CD4-positive, alpha-beta T cell (primary cell): ENCODE data around the gene DNASE1. TPM values are rescaled to one million over a fixed set of nuclear protein-coding genes. Genes with fewer than 3 reads are reported as not detected.

Experiments
- ATAC-seq: fragments of 200-7000 bp; cut with Tn5 transposase; one replicate; pipeline ENCODE4 v1.10.0; 2022; ENCODE audit warnings: mild to moderate bottlenecking; ENCODE audit not compliant: poor library complexity
- CTCF ChIA-PET: fragments of 350-600 bp; sonication (Branson Sonifier 250); formaldehyde crosslinking; loops from one replicate; lab custom pipeline; 2021; ENCODE audit warnings: antibody characterized with exemption, inconsistent platforms; lab: Charles Lee
- POLR2A ChIA-PET: fragments of 350-600 bp; sonication (Branson Sonifier 250); formaldehyde crosslinking; loops from one replicate; lab custom pipeline; 2021; ENCODE audit warnings: antibody characterized with exemption, inconsistent platforms; lab: Charles Lee
- DNase-seq, 14 experiments: peaks; one replicate each; pipeline ENCODE4 v3.0.0-alpha.2; 2013 to 2020; ENCODE audit warnings: mixed read lengths in 2 of 14
- H3K27ac ChIP-seq, 2 donors: one replicate each; pipeline versions ENCODE4 v1.5.1 to v1.7.0; 2013; ENCODE audit warnings: low read length in 2 of 2, low read depth in 1 of 2, mild to moderate bottlenecking in 1 of 2
- H3K27me3 ChIP-seq, 2 experiments: 1 replicate in 1 of 2; 2 replicates in 1 of 2; pipeline versions ENCODE4 v1.6.1 to v1.7.0; 2013; ENCODE audit warnings: low read length in 2 of 2, control low read depth in 1 of 2, mild to moderate bottlenecking in 1 of 2, moderate library complexity in 1 of 2; ENCODE audit not compliant: insufficient read depth in 2 of 2, control insufficient read depth in 1 of 2
- H3K36me3 ChIP-seq: one replicate; pipeline ENCODE4 v1.6.1; 2013; ENCODE audit warnings: low read length, control low read depth; ENCODE audit not compliant: insufficient read depth
- H3K4me1 ChIP-seq: one replicate; pipeline ENCODE4 v1.6.1; 2013; ENCODE audit warnings: low read length, control low read depth; ENCODE audit not compliant: insufficient read depth
- H3K4me3 ChIP-seq: one replicate; pipeline ENCODE4 v1.5.1; 2013; ENCODE audit warnings: mild to moderate bottlenecking, low read length, moderate library complexity
- H3K9me3 ChIP-seq, 2 experiments: 1 replicate in 1 of 2; 2 replicates in 1 of 2; pipeline versions ENCODE4 v1.6.1 to v1.7.0; 2013; ENCODE audit warnings: low read length in 2 of 2, mild to moderate bottlenecking in 2 of 2, control low read depth in 1 of 2, moderate library complexity in 1 of 2; ENCODE audit not compliant: control insufficient read depth in 1 of 2, insufficient read depth in 1 of 2
- H3K27ac Mint-ChIP-seq: one replicate; pipeline ENCODE4 v1.8.0; 2020; ENCODE audit warnings: mixed read lengths
- H3K27me3 Mint-ChIP-seq: one replicate; pipeline ENCODE4 v1.8.0; 2021; ENCODE audit warnings: mixed read lengths
- H3K36me3 Mint-ChIP-seq: one replicate; pipeline ENCODE4 v1.8.0; 2021; ENCODE audit warnings: low read depth, mixed read lengths
- H3K4me1 Mint-ChIP-seq: one replicate; pipeline ENCODE4 v1.8.0; 2021; ENCODE audit warnings: low read depth, mixed read lengths
- H3K4me3 Mint-ChIP-seq: one replicate; pipeline ENCODE4 v1.8.0; 2020; ENCODE audit warnings: mild to moderate bottlenecking, mixed read lengths
- H3K9me3 Mint-ChIP-seq: one replicate; pipeline ENCODE4 v1.8.0; 2020; ENCODE audit warnings: mixed read lengths
- intact Hi-C, 2 experiments: fragments of 100-400 bp; cut with DNase I in 1 of 2; cut with micrococcal nuclease in 1 of 2; formaldehyde crosslinking; loops; one replicate each; pipeline versions ENCODE4 v1.15.1 to v1.9.0; 2023 to 2025; cut with DNase I, micrococcal nuclease
- total RNA-seq, 174 experiments: library from RNA in 2 of 174; stranded (reverse) in 2 of 174; gene quantifications; one replicate each; pipeline ENCODE4 v1.2.3 and lab custom pipeline; 2021 to 2026
- TF ChIP-seq, protein P1 (sequence below): fragments of 200-600 bp; IDR thresholded peaks from one replicate; pipeline ENCODE4 v1.8.0; 2022; ENCODE audit warnings: antibody characterized with exemption, mild to moderate bottlenecking

The DNASE1 gene
- total RNA-seq, 2 experiments from 2014 or later = 9.5 to 10.4 TPM

DNA sequence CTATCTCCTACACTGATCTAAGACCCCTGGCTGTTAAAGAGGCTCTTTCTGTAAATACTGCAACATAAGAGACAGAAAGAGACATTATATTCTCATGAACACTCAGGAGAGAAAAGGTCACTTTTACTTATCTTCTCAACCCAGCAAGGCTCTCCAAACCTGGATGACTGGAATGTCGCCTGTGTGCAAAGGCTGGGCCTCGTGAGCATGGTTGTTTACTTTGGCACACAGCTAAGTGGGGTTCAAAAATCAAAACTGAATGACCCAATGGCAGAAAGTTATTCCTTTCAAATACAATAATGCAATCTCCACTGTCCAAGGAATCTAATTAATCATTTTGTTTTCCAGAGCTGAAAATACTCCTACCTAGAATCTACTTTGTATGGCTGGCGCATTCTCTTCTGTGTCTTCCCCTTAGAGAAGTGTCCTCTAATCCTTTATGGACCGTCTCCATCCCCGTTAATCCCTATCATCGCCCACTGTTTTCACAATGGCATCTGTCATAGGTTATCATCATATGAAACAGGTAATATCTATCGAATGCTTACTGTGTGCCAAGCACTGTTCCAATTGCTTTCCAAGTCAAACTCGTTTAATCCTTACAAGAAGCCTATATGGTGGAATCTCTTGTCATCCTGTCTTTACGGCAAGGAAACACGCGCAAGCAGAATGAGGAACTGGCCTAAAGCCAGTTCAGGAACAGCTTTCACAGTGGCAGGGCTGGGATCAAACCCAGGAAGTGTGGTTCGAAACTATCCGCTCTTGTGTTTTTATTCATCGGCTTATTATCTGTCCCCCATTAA lies 44.4 kb upstream of the DNASE1 start:
- H3K4me3 ChIP-seq = peak overlapping the region; percentile 95
- Mint-ChIP-seq H3K27ac (peak overlapping the region; percentile 90), H3K36me3 (peaks cover 23% of the 10 kb centered on the region), H3K27me3 (no peaks in the 10 kb centered on the region), H3K9me3 (no peaks in the 10 kb centered on the region), H3K4me1 (peaks cover 43% of the 10 kb centered on the region), H3K4me3 (peak overlapping the region; percentile 98)
- intact Hi-C loops = loop anchor here (2.0 to 5.0 kb wide), 6 partner anchors 31 to 327 kb away; partner anchors contain the start of genes CREBBP (in 1 of the 2), NLRC3 (in 1 of the 2), TRAP1 (in 1 of the 2) and ZNF263 (in 1 of the 2)
- CTCF ChIA-PET = no interaction called here
- H3K27me3 ChIP-seq = no peaks in the 10 kb centered on the region
- DNase-seq (peak in 1 of 14 experiments; percentile 31), ATAC-seq (no peak)
- no peaks in the 10 kb centered on the region for H3K9me3 ChIP-seq
- TF ChIP-seq, protein P1, sequence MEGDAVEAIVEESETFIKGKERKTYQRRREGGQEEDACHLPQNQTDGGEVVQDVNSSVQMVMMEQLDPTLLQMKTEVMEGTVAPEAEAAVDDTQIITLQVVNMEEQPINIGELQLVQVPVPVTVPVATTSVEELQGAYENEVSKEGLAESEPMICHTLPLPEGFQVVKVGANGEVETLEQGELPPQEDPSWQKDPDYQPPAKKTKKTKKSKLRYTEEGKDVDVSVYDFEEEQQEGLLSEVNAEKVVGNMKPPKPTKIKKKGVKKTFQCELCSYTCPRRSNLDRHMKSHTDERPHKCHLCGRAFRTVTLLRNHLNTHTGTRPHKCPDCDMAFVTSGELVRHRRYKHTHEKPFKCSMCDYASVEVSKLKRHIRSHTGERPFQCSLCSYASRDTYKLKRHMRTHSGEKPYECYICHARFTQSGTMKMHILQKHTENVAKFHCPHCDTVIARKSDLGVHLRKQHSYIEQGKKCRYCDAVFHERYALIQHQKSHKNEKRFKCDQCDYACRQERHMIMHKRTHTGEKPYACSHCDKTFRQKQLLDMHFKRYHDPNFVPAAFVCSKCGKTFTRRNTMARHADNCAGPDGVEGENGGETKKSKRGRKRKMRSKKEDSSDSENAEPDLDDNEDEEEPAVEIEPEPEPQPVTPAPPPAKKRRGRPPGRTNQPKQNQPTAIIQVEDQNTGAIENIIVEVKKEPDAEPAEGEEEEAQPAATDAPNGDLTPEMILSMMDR = no peak
- H3K4me1 ChIP-seq = peaks cover 35% of the 10 kb centered on the region
- no peak overlapping the region for H3K27ac ChIP-seq
- peaks cover 3% of the 10 kb centered on the region for H3K36me3 ChIP-seq
- POLR2A ChIA-PET = no interaction called here

DNA sequence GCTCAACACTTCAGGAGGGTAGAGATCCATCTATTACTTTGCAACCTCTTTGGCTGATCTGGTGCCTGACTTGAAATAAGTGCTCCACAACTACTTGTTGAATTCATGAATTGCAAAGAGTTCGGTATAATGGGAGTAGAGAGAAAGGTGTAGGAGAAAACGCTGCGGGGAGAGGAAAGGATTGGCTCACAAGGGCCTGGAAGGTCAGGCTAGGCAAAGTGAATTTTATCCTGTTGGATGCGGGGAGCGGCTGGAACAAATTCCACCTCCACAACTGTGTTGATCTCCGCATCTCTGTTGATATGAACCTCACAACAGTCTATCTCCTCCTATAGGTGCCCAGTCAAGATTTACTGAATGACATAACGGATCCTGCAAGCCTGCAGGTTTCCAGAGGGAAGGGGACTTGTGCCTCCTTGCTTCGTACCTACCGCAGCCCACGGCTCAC lies 43.8 kb upstream of the DNASE1 start:
- Histone ChIP-seq H3K27ac (peak overlapping the region; percentile 80 to 86), H3K27me3 (no peaks in the 10 kb centered on the region), H3K36me3 (peaks cover 3% of the 10 kb centered on the region), H3K9me3 (no peaks in the 10 kb centered on the region), H3K4me1 (peaks cover 37% of the 10 kb centered on the region), H3K4me3 (peak overlapping the region; percentile 95)
- Mint-ChIP-seq H3K27me3 (no peaks in the 10 kb centered on the region), H3K36me3 (peaks cover 27% of the 10 kb centered on the region), H3K4me3 (peak overlapping the region; percentile 98), H3K27ac (peak overlapping the region; percentile 90), H3K9me3 (no peaks in the 10 kb centered on the region), H3K4me1 (peaks cover 49% of the 10 kb centered on the region)
- TF ChIP-seq, protein P1 = no peak
- ATAC-seq = no peak
- intact Hi-C loops = loop anchor here (2.0 to 5.0 kb wide), 5 partner anchors 32 to 328 kb away; partner anchors contain the start of genes CREBBP (in 1 of the 2), NLRC3 (in 1 of the 2), TRAP1 (in 1 of the 2) and ZNF263 (in 1 of the 2)
- DNase-seq = no peak
- ChIA-PET POLR2A (no interaction called here), CTCF (no interaction called here)

DNA sequence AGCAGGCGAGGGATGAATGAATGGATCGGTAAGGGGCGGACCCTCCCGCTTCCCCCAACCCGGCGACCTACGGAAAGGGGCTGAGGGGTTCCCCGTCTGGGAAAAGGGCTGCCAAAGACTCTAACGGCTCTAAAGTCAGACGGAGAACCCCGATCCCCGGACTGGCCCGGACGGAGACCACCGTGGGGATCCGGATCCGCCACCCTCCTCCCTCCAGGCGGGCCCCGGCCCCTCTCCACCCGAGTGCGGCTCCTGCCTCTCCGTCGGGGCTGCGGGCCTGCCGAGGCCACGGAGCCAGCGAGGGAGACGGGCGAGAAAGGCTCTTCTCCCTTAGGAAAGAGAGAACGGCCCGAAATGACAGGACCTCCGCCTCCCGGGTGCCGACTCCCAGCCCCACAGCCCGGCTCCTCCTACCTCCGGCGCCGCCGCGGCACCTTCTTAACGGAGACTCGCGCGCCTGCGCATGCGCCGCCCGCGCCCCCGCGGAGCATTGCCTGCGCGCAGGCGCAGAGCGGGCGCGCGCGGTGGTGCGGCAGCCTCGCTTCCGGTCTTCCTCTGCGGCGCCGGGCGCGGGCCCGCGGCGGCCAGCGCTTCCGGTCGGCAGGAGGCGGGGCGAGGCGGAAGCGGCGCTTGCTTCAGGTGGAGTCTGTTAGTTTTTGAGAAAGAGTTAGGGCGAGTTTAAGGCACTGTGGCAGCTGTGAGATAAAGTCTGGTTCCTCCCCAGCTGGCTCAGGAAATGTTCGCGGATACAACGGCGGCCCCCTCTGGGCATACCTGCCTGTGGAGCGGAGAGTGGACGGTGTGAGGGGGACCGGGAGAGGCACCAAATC lies 43.1 kb upstream of the DNASE1 start, which contains the start of gene SLX4:
Gene SLX4, minus strand, starts transcription at position 461 of the 830 bp plus-strand sequence. CDS start 2,642 bp downstream, outside the sequence.
- peak; percentile 86 for ATAC-seq
- ChIA-PET POLR2A (interaction anchor here (0.8 to 1.2 kb wide), 9 partner anchors 11 to 477 kb away, joined by 3 to 6 read pairs (median 3); partner anchors contain the start of genes ZNF174, ZNF213, ZNF263 and ZSCAN32), CTCF (interaction anchor here (1.0 to 1.2 kb wide), 2 partner anchors 15 to 642 kb away, joined by 3 to 5 read pairs; no protein-coding TSS in a partner anchor)
- H3K27ac Mint-ChIP-seq = peak within 1 kb of the TSS; percentile 90
- no peaks in the 10 kb centered on the region for H3K27me3 Mint-ChIP-seq
- TF ChIP-seq, protein P1 = no peak
- peaks cover 3% of the 10 kb centered on the region for H3K36me3 ChIP-seq
- H3K4me1 ChIP-seq = peaks cover 37% of the 10 kb centered on the region
- no peaks in the 10 kb centered on the region for H3K9me3 ChIP-seq
- peak within 1 kb of the TSS; percentile 95 for H3K4me3 ChIP-seq
- H3K36me3 Mint-ChIP-seq = peaks cover 27% of the 10 kb centered on the region
- H3K9me3 Mint-ChIP-seq = no peaks in the 10 kb centered on the region
- no peaks in the 10 kb centered on the region for H3K27me3 ChIP-seq
- intact Hi-C loops = loop anchor here (2.0 to 5.0 kb wide), 5 partner anchors 33 to 329 kb away; partner anchors contain the start of genes CREBBP (in 1 of the 2), NLRC3 (in 1 of the 2), TRAP1 (in 1 of the 2) and ZNF263 (in 1 of the 2)
- H3K4me3 Mint-ChIP-seq = peak within 1 kb of the TSS; percentile 98
- peaks cover 53% of the 10 kb centered on the region for H3K4me1 Mint-ChIP-seq
- peak within 1 kb of the TSS; percentile 80 to 86 for H3K27ac ChIP-seq
- peak; percentile 76 to 99 (median 92) for DNase-seq
